ENCODE results near the gene ADCY10.

DNA sequence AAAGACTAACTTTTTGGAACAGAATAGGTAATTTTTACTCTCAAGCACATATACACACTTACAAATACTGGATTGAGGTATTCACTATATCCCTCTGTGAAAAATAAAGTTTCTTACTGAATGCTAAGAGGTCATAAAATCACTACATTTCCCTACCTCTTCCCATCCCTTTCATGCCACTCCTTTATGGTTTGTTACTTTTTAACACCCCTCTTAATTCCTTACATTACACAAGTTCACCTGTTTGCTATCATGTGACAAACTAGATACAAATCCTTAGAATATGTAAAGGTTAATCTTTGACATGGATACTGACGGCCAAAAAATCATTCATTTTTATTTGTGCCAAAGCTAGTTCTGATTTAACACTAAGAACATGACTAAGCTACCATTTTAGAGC, 15.8 kb upstream of the ADCY10 start:
- TF ChIP-seq, protein P1, sequence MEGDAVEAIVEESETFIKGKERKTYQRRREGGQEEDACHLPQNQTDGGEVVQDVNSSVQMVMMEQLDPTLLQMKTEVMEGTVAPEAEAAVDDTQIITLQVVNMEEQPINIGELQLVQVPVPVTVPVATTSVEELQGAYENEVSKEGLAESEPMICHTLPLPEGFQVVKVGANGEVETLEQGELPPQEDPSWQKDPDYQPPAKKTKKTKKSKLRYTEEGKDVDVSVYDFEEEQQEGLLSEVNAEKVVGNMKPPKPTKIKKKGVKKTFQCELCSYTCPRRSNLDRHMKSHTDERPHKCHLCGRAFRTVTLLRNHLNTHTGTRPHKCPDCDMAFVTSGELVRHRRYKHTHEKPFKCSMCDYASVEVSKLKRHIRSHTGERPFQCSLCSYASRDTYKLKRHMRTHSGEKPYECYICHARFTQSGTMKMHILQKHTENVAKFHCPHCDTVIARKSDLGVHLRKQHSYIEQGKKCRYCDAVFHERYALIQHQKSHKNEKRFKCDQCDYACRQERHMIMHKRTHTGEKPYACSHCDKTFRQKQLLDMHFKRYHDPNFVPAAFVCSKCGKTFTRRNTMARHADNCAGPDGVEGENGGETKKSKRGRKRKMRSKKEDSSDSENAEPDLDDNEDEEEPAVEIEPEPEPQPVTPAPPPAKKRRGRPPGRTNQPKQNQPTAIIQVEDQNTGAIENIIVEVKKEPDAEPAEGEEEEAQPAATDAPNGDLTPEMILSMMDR (IDR thresholded peaks at IDR 0.05; ENCODE audit: insufficient read depth, low read length) = no peak
- TF ChIP-seq, protein P2, sequence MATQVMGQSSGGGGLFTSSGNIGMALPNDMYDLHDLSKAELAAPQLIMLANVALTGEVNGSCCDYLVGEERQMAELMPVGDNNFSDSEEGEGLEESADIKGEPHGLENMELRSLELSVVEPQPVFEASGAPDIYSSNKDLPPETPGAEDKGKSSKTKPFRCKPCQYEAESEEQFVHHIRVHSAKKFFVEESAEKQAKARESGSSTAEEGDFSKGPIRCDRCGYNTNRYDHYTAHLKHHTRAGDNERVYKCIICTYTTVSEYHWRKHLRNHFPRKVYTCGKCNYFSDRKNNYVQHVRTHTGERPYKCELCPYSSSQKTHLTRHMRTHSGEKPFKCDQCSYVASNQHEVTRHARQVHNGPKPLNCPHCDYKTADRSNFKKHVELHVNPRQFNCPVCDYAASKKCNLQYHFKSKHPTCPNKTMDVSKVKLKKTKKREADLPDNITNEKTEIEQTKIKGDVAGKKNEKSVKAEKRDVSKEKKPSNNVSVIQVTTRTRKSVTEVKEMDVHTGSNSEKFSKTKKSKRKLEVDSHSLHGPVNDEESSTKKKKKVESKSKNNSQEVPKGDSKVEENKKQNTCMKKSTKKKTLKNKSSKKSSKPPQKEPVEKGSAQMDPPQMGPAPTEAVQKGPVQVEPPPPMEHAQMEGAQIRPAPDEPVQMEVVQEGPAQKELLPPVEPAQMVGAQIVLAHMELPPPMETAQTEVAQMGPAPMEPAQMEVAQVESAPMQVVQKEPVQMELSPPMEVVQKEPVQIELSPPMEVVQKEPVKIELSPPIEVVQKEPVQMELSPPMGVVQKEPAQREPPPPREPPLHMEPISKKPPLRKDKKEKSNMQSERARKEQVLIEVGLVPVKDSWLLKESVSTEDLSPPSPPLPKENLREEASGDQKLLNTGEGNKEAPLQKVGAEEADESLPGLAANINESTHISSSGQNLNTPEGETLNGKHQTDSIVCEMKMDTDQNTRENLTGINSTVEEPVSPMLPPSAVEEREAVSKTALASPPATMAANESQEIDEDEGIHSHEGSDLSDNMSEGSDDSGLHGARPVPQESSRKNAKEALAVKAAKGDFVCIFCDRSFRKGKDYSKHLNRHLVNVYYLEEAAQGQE (IDR thresholded peaks at IDR 0.05; ENCODE audit: insufficient replicate concordance, low read depth) = no peak

Data from HL-60 (cell line).